IMR-90 (cell line): ENCODE measurements around the gene SLC9A9. TPM values are rescaled to one million over a fixed set of nuclear protein-coding genes. Genes with fewer than 3 reads are reported as not detected.

ENCODE experiments used
- ATAC-seq: fragments of 200-7000 bp; cut with Tn5 transposase; 2 replicates; pipeline ENCODE4 v1.9.1; 2020; ENCODE audit warnings: low read depth, mild to moderate bottlenecking, moderate library complexity
- BruUV-seq: library from RNA; stranded (reverse); fragments of 400-500 nt; replicated peaks from 2 replicates; lab custom pipeline; 2021; lab: Mats Ljungman, UMichigan
- CTCF ChIA-PET: fragments of 300-600 bp; formaldehyde crosslinking; extraction: SDS; loops from one replicate; lab custom pipeline; 2021; ENCODE audit warnings: antibody characterized with exemption; lab: Yijun Ruan, JAX
- POLR2A ChIA-PET: fragments of 300-600 bp; sonication (Branson Sonifier 250); formaldehyde crosslinking; loops from one replicate; lab custom pipeline; 2022; ENCODE audit warnings: antibody characterized with exemption; ENCODE audit not compliant: unreplicated experiment; lab: Charles Lee
- DNase-seq: peaks from one replicate; pipeline ENCODE4 v3.0.0; 2013
- H2AFZ ChIP-seq: replicated peaks from 2 replicates; pipeline ENCODE3; 2013; ENCODE audit warnings: low read length, mild to moderate bottlenecking; ENCODE audit not compliant: poor library complexity
- H2AK5ac ChIP-seq: 2 replicates; pipeline ENCODE4 v1.6.1; 2013; ENCODE audit warnings: low read depth, low read length, inconsistent platforms
- H2AK9ac ChIP-seq: replicated peaks from 2 replicates; pipeline ENCODE3; 2013; ENCODE audit warnings: mild to moderate bottlenecking, low read depth, low read length, moderate library complexity; ENCODE audit not compliant: poor library complexity
- H2BK120ac ChIP-seq: 2 replicates; pipeline ENCODE4 v1.6.1; 2013; ENCODE audit warnings: low read depth, low read length, inconsistent platforms
- H2BK15ac ChIP-seq: 3 replicates; pipeline ENCODE4 v1.6.1; 2013; ENCODE audit warnings: low read depth, low read length, inconsistent platforms
- H2BK20ac ChIP-seq: 2 replicates; pipeline ENCODE4 v1.6.1; 2013; ENCODE audit warnings: low read depth, mild to moderate bottlenecking, inconsistent platforms, low read length, moderate library complexity
- H2BK5ac ChIP-seq: 2 replicates; pipeline ENCODE4 v1.6.1; 2013; ENCODE audit warnings: mild to moderate bottlenecking, low read depth, low read length, inconsistent platforms; ENCODE audit not compliant: poor library complexity, severe bottlenecking
- H3K14ac ChIP-seq: replicated peaks from 2 replicates; pipeline ENCODE4 v1.6.1; 2013; ENCODE audit warnings: low read depth, low read length, inconsistent platforms
- H3K18ac ChIP-seq: 2 replicates; pipeline ENCODE4 v1.6.1; 2013; ENCODE audit warnings: low read depth, low read length, control low read depth
- H3K23ac ChIP-seq: 2 replicates; pipeline ENCODE4 v1.6.1; 2013; ENCODE audit warnings: low read depth, low read length, inconsistent platforms
- H3K27ac ChIP-seq: 2 replicates; pipeline ENCODE4 v1.5.1; 2013; ENCODE audit warnings: mild to moderate bottlenecking, control low read depth, low read length; ENCODE audit not compliant: insufficient read depth
- H3K27me3 ChIP-seq: 2 replicates; pipeline ENCODE4 v1.6.1; 2013; ENCODE audit warnings: low read length; ENCODE audit not compliant: control insufficient read depth, insufficient read depth
- H3K36me3 ChIP-seq: 2 replicates; pipeline ENCODE4 v1.6.1; 2013; ENCODE audit warnings: low read length, mixed read lengths; ENCODE audit not compliant: control insufficient read depth, insufficient read depth
- H3K4ac ChIP-seq: 2 replicates; pipeline ENCODE4 v1.6.1; 2013; ENCODE audit warnings: low read depth, low read length, inconsistent platforms
- H3K4me1 ChIP-seq: 2 replicates; pipeline ENCODE4 v1.6.1; 2013; ENCODE audit warnings: low read length, mixed read lengths; ENCODE audit not compliant: control insufficient read depth, insufficient read depth
- H3K4me2 ChIP-seq: 2 replicates; pipeline ENCODE4 v1.6.1; 2013; ENCODE audit warnings: low read depth, mild to moderate bottlenecking, control low read depth, low read length, moderate library complexity
- H3K4me3 ChIP-seq: 2 replicates; pipeline ENCODE4 v1.5.1; 2013; ENCODE audit warnings: low read depth, mild to moderate bottlenecking, control low read depth, low read length, moderate library complexity; ENCODE audit not compliant: insufficient read depth
- H3K56ac ChIP-seq: 2 replicates; pipeline ENCODE4 v1.6.1; 2013; ENCODE audit warnings: low read length, inconsistent platforms; ENCODE audit not compliant: insufficient read depth; ENCODE audit errors: extremely low read depth
- H3K79me1 ChIP-seq, 2 experiments: 2 replicates each; pipeline ENCODE4 v1.6.1; 2013; ENCODE audit warnings: low read length in 2 of 2, inconsistent platforms in 1 of 2, low read depth in 1 of 2
- H3K9ac ChIP-seq: 2 replicates; pipeline ENCODE4 v1.6.1; 2013; ENCODE audit warnings: low read depth, low read length, control low read depth
- H3K9me1 ChIP-seq: 2 replicates; pipeline ENCODE4 v1.6.1; 2013; ENCODE audit warnings: low read length, inconsistent platforms; ENCODE audit not compliant: insufficient read depth
- H3K9me3 ChIP-seq: 2 replicates; pipeline ENCODE4 v1.6.1; 2013; ENCODE audit warnings: low read length; ENCODE audit not compliant: control insufficient read depth, insufficient read depth
- H4K20me1 ChIP-seq: 2 replicates; pipeline ENCODE4 v1.6.1; 2013; ENCODE audit warnings: low read length, inconsistent platforms; ENCODE audit not compliant: insufficient read depth
- H4K5ac ChIP-seq: 2 replicates; pipeline ENCODE4 v1.6.1; 2013; ENCODE audit warnings: mild to moderate bottlenecking, low read depth, low read length, control low read depth
- H4K8ac ChIP-seq, 2 experiments: 2 replicates each; pipeline ENCODE4 v1.6.1; 2013; ENCODE audit warnings: low read depth in 2 of 2, low read length in 2 of 2, control low read depth in 1 of 2, inconsistent platforms in 1 of 2
- H4K91ac ChIP-seq: 2 replicates; pipeline ENCODE4 v1.6.1; 2013; ENCODE audit warnings: low read depth, low read length, inconsistent platforms; ENCODE audit not compliant: insufficient read depth
- CEBPB ChIP-seq: IDR thresholded peaks from 2 replicates; pipeline ENCODE4 v1.6.1; 2012; ENCODE audit warnings: low read depth, low read length, improper control_type of control experiment
- ELK1 ChIP-seq: fragments of 150-350 bp; IDR thresholded peaks from 2 replicates; pipeline ENCODE4 v1.6.1; 2016; ENCODE audit warnings: low read depth, mild to moderate bottlenecking, low read length, moderate library complexity, borderline replicate concordance
- FOS ChIP-seq: fragments of 150-350 bp; IDR thresholded peaks from 2 replicates; pipeline ENCODE4 v1.6.1; 2016; ENCODE audit warnings: low read depth, low read length
- MAZ ChIP-seq: IDR thresholded peaks from 2 replicates; pipeline ENCODE4 v1.6.1; 2012; ENCODE audit warnings: low read depth, mild to moderate bottlenecking, low read length, improper control_type of control experiment, moderate library complexity, borderline replicate concordance
- MXI1 ChIP-seq: IDR thresholded peaks from 2 replicates; pipeline ENCODE4 v1.6.1; 2012; ENCODE audit warnings: low read depth, mild to moderate bottlenecking, low read length, moderate library complexity, borderline replicate concordance
- POLR2A ChIP-seq: IDR thresholded peaks from 2 replicates; pipeline ENCODE4 v1.6.1; 2012; ENCODE audit warnings: mild to moderate bottlenecking, low read depth, low read length
- RAD21 ChIP-seq: IDR thresholded peaks from 2 replicates; pipeline ENCODE4 v1.6.1; 2012; ENCODE audit warnings: low read length, improper control_type of control experiment
- RFX5 ChIP-seq: IDR thresholded peaks from 2 replicates; pipeline ENCODE4 v1.8.0; 2012; ENCODE audit warnings: low read depth, mild to moderate bottlenecking, low read length, moderate library complexity
- USF2 ChIP-seq: fragments of 150-350 bp; IDR thresholded peaks from 2 replicates; pipeline ENCODE4 v1.6.1; 2017; ENCODE audit warnings: mild to moderate bottlenecking, antibody characterized with exemption, low read length, low read depth
- WGBS, 2 experiments: methylation state at CpG; one replicate each; pipeline versions ENCODE4 v1.1.5 to v1.1.7; 2013; ENCODE audit warnings: missing lambda C conversion rate in 2 of 2; ENCODE audit not compliant: insufficient read length in 1 of 2; ENCODE audit errors: extremely low coverage in 2 of 2; 5-methylcytosine and 5-hydroxymethylcytosine counted together
- dilution Hi-C: fragments of 300-500 bp; cut with HindIII; formaldehyde crosslinking; loops from one replicate; pipeline ENCODE4 v1.14.3; 2018; ENCODE audit warnings: low sequenced_read_pairs; ENCODE audit not compliant: unreplicated experiment
- in situ Hi-C: fragments of 300-500 bp; cut with MboI; formaldehyde crosslinking; loops from 3 replicates; pipeline ENCODE4 v1.14.3; 2019; ENCODE audit warnings: low sequenced_read_pairs, inconsistent platforms, mixed read lengths
- intact Hi-C: fragments of 100-400 bp; cut with micrococcal nuclease; formaldehyde crosslinking; loops from 2 replicates; pipeline ENCODE4 v1.10.0; 2022
- polyA plus RNA-seq, 3 experiments: library from polyadenylated mRNA; depleted of rRNA; stranded (reverse); fragments of >200 nt; gene quantifications; 2 replicates each; pipeline ENCODE4 v1.2.3, GENCODE V29; 2012; ENCODE audit warnings: low replicate concordance in 1 of 3
- total RNA-seq: library from RNA; depleted of rRNA; stranded (reverse); fragments of >200 nt; gene quantifications from 2 replicates; pipeline ENCODE4 v1.2.3, GENCODE V29; 2012
- TF ChIP-seq, protein P1 (sequence below): conservative IDR thresholded peaks from 2 replicates; pipeline ENCODE4 v1.5.1; 2012; ENCODE audit warnings: mild to moderate bottlenecking, low read depth, low read length, improper control_type of control experiment

SLC9A9 gene
- total and polyA plus RNA-seq, 2 of the 4 experiments (the other 2 are of a cell fraction) = 1.4 to 2.3 TPM

- Histone ChIP-seq H2BK20ac (no peak overlapping the region), H3K36me3 (no peaks in the 10 kb centered on the region), H4K91ac (no peak overlapping the region), H2BK15ac (no peak overlapping the region), H3K4me3 (no peak overlapping the region), H3K9me1 (no peaks in the 10 kb centered on the region), H3K23ac (no peak overlapping the region), H2BK5ac (no peak overlapping the region), H3K9me3 (no peaks in the 10 kb centered on the region), H4K8ac (no peak overlapping the region), H4K20me1 (no peaks in the 10 kb centered on the region), H3K79me1 (no peaks in the 10 kb centered on the region), H3K56ac (no peak overlapping the region), H3K4ac (no peak overlapping the region), H3K4me1 (no peaks in the 10 kb centered on the region), H3K9ac (no peak overlapping the region), H2BK120ac (no peak overlapping the region), H2AK5ac (no peak overlapping the region), H3K27me3 (no peaks in the 10 kb centered on the region; the same call in 1 of the 2 replicates), H3K4me2 (no peak overlapping the region), H3K27ac (no peak overlapping the region), H3K18ac (no peak overlapping the region), H3K14ac (no peak overlapping the region), H2AFZ (no peak overlapping the region), H2AK9ac (no peak overlapping the region), H4K5ac (no peak overlapping the region)
- in situ Hi-C loops (no loop called here), intact Hi-C loops (no loop called here), dilution Hi-C loops (no loop called here)
- DNase-seq (no peak), ATAC-seq (no peak)
- TF ChIP-seq FOS (no peak), MXI1 (no peak), MAZ (no peak), USF2 (no peak), ELK1 (no peak), RAD21 (no peak), RFX5 (no peak), CEBPB (no peak), POLR2A (no peak)
- TF ChIP-seq, protein P1, sequence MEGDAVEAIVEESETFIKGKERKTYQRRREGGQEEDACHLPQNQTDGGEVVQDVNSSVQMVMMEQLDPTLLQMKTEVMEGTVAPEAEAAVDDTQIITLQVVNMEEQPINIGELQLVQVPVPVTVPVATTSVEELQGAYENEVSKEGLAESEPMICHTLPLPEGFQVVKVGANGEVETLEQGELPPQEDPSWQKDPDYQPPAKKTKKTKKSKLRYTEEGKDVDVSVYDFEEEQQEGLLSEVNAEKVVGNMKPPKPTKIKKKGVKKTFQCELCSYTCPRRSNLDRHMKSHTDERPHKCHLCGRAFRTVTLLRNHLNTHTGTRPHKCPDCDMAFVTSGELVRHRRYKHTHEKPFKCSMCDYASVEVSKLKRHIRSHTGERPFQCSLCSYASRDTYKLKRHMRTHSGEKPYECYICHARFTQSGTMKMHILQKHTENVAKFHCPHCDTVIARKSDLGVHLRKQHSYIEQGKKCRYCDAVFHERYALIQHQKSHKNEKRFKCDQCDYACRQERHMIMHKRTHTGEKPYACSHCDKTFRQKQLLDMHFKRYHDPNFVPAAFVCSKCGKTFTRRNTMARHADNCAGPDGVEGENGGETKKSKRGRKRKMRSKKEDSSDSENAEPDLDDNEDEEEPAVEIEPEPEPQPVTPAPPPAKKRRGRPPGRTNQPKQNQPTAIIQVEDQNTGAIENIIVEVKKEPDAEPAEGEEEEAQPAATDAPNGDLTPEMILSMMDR = no peak
- POLR2A ChIA-PET = no interaction called here
- no TSS peak for BruUV-seq
- WGBS, 2 experiments = 100% methylated on average over 1 of the region's 1 CpG; no CpG with 5 or more reads in 1 of the 2 experiments
- CTCF ChIA-PET = no interaction called here
Observed at GRCh38 chr3:143410259-143410658, 438.0 kb downstream of the SLC9A9 start.
